Uterus (tissue), 4 donors: Measurements from ENCODE around the gene CDKN2B-AS1. TPM values are rescaled to one million over a fixed set of nuclear protein-coding genes. Genes with fewer than 3 reads are reported as not detected.

Experiments used
- DNase-seq, 2 donors: peaks; one replicate each; pipeline ENCODE4 v3.0.0-alpha.2; 2019 to 2020
- H3K27ac ChIP-seq, 2 donors: fragments of 200-600 bp; sonication (generic); 1 replicate in 1 of 2; 2 replicates in 1 of 2; pipeline ENCODE4 v1.5.1; 2016 to 2018
- H3K27me3 ChIP-seq, 2 donors: fragments of 200-600 bp; sonication (generic); one replicate each; pipeline ENCODE4 v1.5.1; 2018 to 2019; ENCODE audit warnings: control low read depth in 1 of 2
- H3K36me3 ChIP-seq, 2 donors: fragments of 200-600 bp; sonication (generic); one replicate each; pipeline ENCODE4 v1.5.1; 2019; ENCODE audit warnings: control low read depth in 1 of 2
- H3K4me1 ChIP-seq, 2 donors: fragments of 200-600 bp; sonication (generic); one replicate each; pipeline ENCODE4 v1.5.1; 2018 to 2019; ENCODE audit warnings: control low read depth in 1 of 2
- H3K4me3 ChIP-seq, 2 donors: fragments of 200-600 bp; sonication (generic); 1 replicate in 1 of 2; 2 replicates in 1 of 2; pipeline ENCODE4 v1.5.1; 2018 to 2019; ENCODE audit warnings: mild to moderate bottlenecking in 1 of 2
- H3K9me3 ChIP-seq, 2 donors: fragments of 200-600 bp; sonication (generic); one replicate each; pipeline ENCODE4 v1.5.1; 2019; ENCODE audit warnings: control low read depth in 1 of 2
- POLR2A ChIP-seq, 2 donors: fragments of 450-650 bp; IDR thresholded peaks; one replicate each; pipeline ENCODE4 v1.6.1; 2016; ENCODE audit warnings: antibody characterized with exemption in 2 of 2, mild to moderate bottlenecking in 1 of 2, moderate library complexity in 1 of 2
- intact Hi-C: fragments of 100-400 bp; cut with DNase I; formaldehyde crosslinking; loops from one replicate; pipeline ENCODE4 v1.15.1; 2023; ENCODE audit warnings: low total_unique reads
- total RNA-seq, 4 donors: library from RNA; depleted of rRNA in 3 of 4; stranded (reverse); fragments of >200 nt in 3 of 4; gene quantifications; one replicate each; pipeline versions ENCODE4 v1.1.0 to v1.2.4, GENCODE V29; 2014 to 2023
- TF ChIP-seq, protein P1 (sequence below), 4 experiments: fragments of 200-600 bp in 2 of 4; fragments of 450-650 bp in 2 of 4; sonication (generic) in 2 of 4; IDR thresholded peaks; one replicate each; pipeline ENCODE4 v1.5.1; 2016 to 2019; ENCODE audit warnings: antibody characterized with exemption in 4 of 4, mild to moderate bottlenecking in 2 of 4, moderate library complexity in 1 of 4
- donor health status: DM: yes; HTN: yes; CAD: no.

Gene CDKN2B-AS1
- total RNA-seq, 4 donors from 2014 or later: 0.29 to 1.8 (median 0.35) TPM; not detected in 1

DNA sequence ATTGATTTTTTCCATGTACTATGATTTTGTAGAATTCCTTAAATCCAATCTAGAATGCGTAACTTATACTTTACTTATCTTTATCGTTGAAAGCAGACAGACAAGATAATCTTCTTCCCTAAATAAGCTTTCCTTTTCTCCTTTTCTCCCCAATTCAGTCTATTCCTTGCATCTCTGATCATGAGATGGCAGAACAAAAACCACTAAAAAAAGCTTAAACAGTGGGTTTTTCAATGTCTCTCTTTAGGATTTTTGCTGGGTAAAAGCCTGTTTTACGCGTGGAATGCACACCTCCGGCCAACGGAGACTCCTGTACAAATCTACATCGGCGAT lies 13.8 kb downstream of the CDKN2B-AS1 start:
- peaks cover 0 to 8% of the 10 kb centered on the region in 2 donors for H3K27me3 ChIP-seq
- intact Hi-C loops: no loop called here

DNA sequence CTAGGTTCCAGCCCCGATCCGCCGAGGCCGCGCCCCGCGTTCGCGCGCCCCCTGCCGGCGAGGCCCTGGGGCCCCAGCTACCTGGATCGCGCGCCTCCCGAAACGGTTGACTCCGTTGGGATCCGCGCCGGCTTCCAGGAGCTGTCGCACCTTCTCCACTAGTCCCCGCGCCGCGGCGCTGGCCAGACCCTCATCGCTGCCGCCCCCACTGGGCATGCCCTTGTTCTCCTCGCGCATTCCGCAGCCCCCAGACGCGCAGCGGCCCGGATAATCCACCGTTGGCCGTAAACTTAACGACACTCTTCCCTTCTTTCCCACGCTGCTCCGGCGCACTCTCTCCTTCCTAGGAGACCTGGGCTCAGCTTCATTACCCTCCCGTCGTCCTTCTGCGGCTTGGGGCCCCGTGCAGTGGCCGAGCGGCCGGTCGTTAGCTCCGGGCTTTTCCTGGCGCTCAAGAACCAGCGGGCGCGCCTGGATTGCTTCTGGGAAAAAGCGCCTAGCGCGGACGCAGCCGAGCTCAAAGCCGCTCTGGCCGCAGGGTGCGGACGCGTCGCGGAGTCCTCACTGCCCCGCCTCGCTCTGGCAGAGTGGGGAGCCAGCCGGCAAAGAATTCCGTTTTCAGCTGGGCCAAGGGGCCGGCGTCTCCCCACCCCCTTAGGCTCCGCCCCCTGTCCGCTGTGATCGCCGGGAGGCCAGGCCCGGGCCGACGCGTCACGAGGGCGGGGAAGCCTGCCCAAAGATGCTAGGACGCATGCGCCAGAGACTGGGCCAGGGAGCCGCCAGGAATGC lies 14.3 kb downstream of the CDKN2B-AS1 start, which contains the start of gene CDKN2B:
Gene CDKN2B (minus strand): TSS at position 589 of the 789 bp plus-strand sequence. CDS start 352 bp downstream, at position 237.
- TF ChIP-seq, protein P1, sequence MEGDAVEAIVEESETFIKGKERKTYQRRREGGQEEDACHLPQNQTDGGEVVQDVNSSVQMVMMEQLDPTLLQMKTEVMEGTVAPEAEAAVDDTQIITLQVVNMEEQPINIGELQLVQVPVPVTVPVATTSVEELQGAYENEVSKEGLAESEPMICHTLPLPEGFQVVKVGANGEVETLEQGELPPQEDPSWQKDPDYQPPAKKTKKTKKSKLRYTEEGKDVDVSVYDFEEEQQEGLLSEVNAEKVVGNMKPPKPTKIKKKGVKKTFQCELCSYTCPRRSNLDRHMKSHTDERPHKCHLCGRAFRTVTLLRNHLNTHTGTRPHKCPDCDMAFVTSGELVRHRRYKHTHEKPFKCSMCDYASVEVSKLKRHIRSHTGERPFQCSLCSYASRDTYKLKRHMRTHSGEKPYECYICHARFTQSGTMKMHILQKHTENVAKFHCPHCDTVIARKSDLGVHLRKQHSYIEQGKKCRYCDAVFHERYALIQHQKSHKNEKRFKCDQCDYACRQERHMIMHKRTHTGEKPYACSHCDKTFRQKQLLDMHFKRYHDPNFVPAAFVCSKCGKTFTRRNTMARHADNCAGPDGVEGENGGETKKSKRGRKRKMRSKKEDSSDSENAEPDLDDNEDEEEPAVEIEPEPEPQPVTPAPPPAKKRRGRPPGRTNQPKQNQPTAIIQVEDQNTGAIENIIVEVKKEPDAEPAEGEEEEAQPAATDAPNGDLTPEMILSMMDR (IDR thresholded peaks at IDR 0.05): peak; percentile 45 to 88 (median 62)
- peak; percentile 48 to 56 for TF ChIP-seq POLR2A (IDR thresholded peaks at IDR 0.05)
- Histone ChIP-seq H3K4me1 (no peaks in the 10 kb centered on the region), H3K9me3 (no peaks in the 10 kb centered on the region), H3K36me3 (no peaks in the 10 kb centered on the region), H3K4me3 (peak within 1 kb of the TSS; percentile 58 to 59), H3K27ac (peak within 1 kb of the TSS; percentile 77 to 86), H3K27me3 (peaks cover 0 to 8% of the 10 kb centered on the region in 2 donors)
- peak; percentile 90 to 97 for DNase-seq
- intact Hi-C loops: no loop called here

More for the DNA sequence above, 13.8 kb downstream of the CDKN2B-AS1 start:
- DNase-seq: no peak
- TF ChIP-seq, protein P1 (IDR thresholded peaks at IDR 0.05): no peak
- TF ChIP-seq POLR2A (IDR thresholded peaks at IDR 0.05): no peak
- no peaks in the 10 kb centered on the region for H3K4me1 ChIP-seq
- peak overlapping the region; percentile 77 to 86 for H3K27ac ChIP-seq
- H3K4me3 ChIP-seq: peak overlapping the region; percentile 58 to 59
- H3K9me3 ChIP-seq: no peaks in the 10 kb centered on the region
- H3K36me3 ChIP-seq: no peaks in the 10 kb centered on the region

DNA sequence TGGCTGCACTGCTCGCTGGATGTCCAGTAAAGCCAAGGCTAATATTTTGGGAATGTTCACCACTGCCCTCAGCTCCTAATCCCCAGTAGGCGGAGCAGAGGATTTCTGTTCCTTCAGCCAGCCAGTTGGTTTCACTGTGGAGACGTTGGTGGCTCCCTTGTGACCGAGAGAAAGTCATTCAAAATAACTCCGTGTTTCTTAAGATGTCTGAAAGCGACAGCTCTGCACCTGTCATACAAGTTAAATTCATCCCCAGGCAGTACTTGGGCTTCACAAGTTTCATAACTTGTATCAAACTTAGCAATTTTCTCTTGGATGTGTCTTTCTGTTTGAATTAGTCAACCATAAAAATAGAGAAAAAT lies 14.9 kb downstream of the CDKN2B-AS1 start:
- Histone ChIP-seq H3K36me3 (no peaks in the 10 kb centered on the region), H3K27me3 (peaks cover 0 to 8% of the 10 kb centered on the region in 2 donors), H3K9me3 (no peaks in the 10 kb centered on the region), H3K4me3 (peak overlapping the region; percentile 58 to 59), H3K4me1 (no peaks in the 10 kb centered on the region), H3K27ac (peak overlapping the region in 1 of 2 donors; percentile 86)
- no peak for DNase-seq
- TF ChIP-seq, protein P1 (IDR thresholded peaks at IDR 0.05): no peak
- TF ChIP-seq POLR2A (IDR thresholded peaks at IDR 0.05): no peak
- intact Hi-C loops: no loop called here

DNA sequence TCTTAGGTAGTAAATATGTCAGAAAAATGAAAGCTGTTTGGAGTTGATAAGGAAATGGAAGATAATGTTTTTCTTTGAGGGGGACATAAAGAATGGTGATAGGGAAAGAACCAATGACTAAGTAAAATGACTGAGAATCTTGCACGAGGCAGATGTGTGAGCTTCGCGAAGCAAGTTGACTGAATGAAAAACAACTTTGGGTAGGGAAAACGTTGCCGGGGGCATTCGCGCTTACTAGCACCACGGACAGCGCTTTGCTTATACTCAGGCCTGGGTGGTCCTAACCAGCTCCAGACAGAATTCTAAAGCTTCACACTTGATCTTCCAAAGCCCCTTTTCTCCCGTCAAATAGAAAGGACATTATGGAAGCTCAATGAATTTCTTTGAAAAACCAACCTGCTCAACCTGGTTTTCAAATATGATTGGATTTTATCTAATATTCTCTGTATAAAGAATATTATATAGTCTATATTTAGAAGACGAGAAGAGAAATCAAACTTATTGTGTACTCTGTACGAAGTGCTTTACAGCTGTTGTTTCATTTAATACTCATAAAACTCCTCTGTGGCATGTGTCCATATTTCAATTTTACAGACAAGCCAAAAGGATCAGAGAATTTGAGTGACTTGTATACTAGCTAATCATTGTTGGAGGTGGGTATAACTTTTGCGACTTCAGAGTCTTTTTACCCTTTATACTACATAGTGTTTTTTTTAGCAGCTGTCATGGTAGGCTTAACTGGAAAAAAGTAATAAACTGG lies 16.5 kb downstream of the CDKN2B-AS1 start:
- H3K36me3 ChIP-seq: no peaks in the 10 kb centered on the region
- no peak for TF ChIP-seq POLR2A (IDR thresholded peaks at IDR 0.05)
- TF ChIP-seq, protein P1 (IDR thresholded peaks at IDR 0.05): no peak
- intact Hi-C loops: no loop called here
- H3K4me3 ChIP-seq: no peak overlapping the region
- no peak overlapping the region for H3K27ac ChIP-seq
- no peaks in the 10 kb centered on the region for H3K9me3 ChIP-seq
- peaks cover 0 to 8% of the 10 kb centered on the region in 2 donors for H3K27me3 ChIP-seq
- DNase-seq: no peak
- H3K4me1 ChIP-seq: no peaks in the 10 kb centered on the region

DNA sequence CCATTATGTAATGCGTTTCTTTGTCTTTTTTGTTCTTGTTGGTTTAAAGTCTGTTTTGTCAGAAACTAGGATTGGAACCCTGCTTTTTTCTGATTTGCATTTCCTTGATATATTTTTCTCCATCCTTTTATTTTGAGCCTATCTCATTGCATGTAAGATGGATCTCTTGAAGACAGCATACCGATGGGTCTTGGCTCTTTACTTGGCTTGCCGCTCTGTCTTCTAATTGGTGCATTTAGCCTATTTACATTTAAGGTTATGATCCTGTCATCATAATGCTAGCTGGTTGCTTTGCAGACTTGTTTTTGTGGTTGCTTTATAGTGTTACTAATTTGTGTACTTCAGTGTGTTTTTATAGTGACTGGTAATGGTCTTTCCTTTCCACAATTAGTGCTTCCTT lies 27.8 kb downstream of the CDKN2B-AS1 start:
- H3K9me3 ChIP-seq: no peaks in the 10 kb centered on the region
- H3K4me3 ChIP-seq: no peak overlapping the region
- no peaks in the 10 kb centered on the region for H3K27me3 ChIP-seq
- H3K36me3 ChIP-seq: no peaks in the 10 kb centered on the region
- intact Hi-C loops: no loop called here
- TF ChIP-seq POLR2A (IDR thresholded peaks at IDR 0.05): no peak
- no peak overlapping the region for H3K27ac ChIP-seq
- DNase-seq: no peak
- no peaks in the 10 kb centered on the region for H3K4me1 ChIP-seq
